VCaP (cell line): ENCODE measurements around the gene ABCC5.

Experiments
- H3K27ac ChIP-seq: fragments of 450-650 bp; 2 replicates; pipeline ENCODE4 v1.5.1; 2017
- CTCF ChIP-seq: fragments of 450-650 bp; conservative IDR thresholded peaks from 2 replicates; pipeline ENCODE4 v1.5.1; 2017; ENCODE audit warnings: mild to moderate bottlenecking, moderate library complexity

Gene ABCC5

GRCh38 chr3:183907911-183908331, 109.8 kb downstream of the ABCC5 start:
- H3K27ac ChIP-seq: no peak overlapping the region
- TF ChIP-seq CTCF: no peak

GRCh38 chr3:183907176-183907575, 110.5 kb downstream of the ABCC5 start:
- no peak overlapping the region for H3K27ac ChIP-seq
- no peak for TF ChIP-seq CTCF

- no peak for TF ChIP-seq CTCF
- no peak overlapping the region for H3K27ac ChIP-seq
These were observed 111.3 kb downstream of the ABCC5 start for GRCh38 chr3:183906234-183906921.

- no peak overlapping the region for H3K27ac ChIP-seq
- TF ChIP-seq CTCF: no peak
These were observed 112.6 kb downstream of the ABCC5 start for GRCh38 chr3:183904833-183905780.

GRCh38 chr3:183898028-183898431, 119.7 kb downstream of the ABCC5 start:
- peak overlapping the region; percentile 39 for H3K27ac ChIP-seq
- peak; percentile 29; the same call in 1 of the 2 replicates for TF ChIP-seq CTCF

- peak overlapping the region; percentile 39 for H3K27ac ChIP-seq
- no peak for TF ChIP-seq CTCF
These were observed 120.1 kb downstream of the ABCC5 start for GRCh38 chr3:183897606-183898005.

GRCh38 chr3:183896610-183897009, 121.1 kb downstream of the ABCC5 start:
- no peak overlapping the region for H3K27ac ChIP-seq
- TF ChIP-seq CTCF: no peak
